ENCODE results near the gene NDUFA5. TPM values are rescaled to one million over a fixed set of nuclear protein-coding genes. Genes with fewer than 3 reads are reported as not detected.

The NDUFA5 gene
- 44.3 and 47.3 TPM in 2 replicates for total RNA-seq (2014; rRNA removed; shearing (Covaris generic); ENCODE audit: low replicate concordance)

GRCh38 chr7:123557398-123558288 lies at the start of gene NDUFA5:
NDUFA5 (minus strand) TSS chr7:123557818; CDS start chr7:123557795, 23 bp downstream.
- DNase-seq (ENCODE audit: low read depth): peak; percentile 92
- in situ Hi-C loops (cut with HindIII; ENCODE audit: low pct_unique_long_range_greater_than_20kb, low sequenced_read_pairs): no loop called here

- DNase-seq (ENCODE audit: low read depth): no peak
- in situ Hi-C loops (cut with HindIII; ENCODE audit: low pct_unique_long_range_greater_than_20kb, low sequenced_read_pairs): no loop called here
Measured at GRCh38 chr7:123604739-123605138, 47.1 kb upstream of the NDUFA5 start.

- in situ Hi-C loops (cut with HindIII; ENCODE audit: low pct_unique_long_range_greater_than_20kb, low sequenced_read_pairs): no loop called here
- DNase-seq (ENCODE audit: low read depth): no peak
Measured at GRCh38 chr7:123602648-123603047, 45.0 kb upstream of the NDUFA5 start.

GRCh38 chr7:123601530-123601929 lies 43.9 kb upstream of the NDUFA5 start, which contains the start of gene ASB15:
ASB15 (plus strand) TSS chr7:123601821; CDS start chr7:123614503, 12,682 bp downstream.
- DNase-seq (ENCODE audit: low read depth): no peak
- in situ Hi-C loops (cut with HindIII; ENCODE audit: low pct_unique_long_range_greater_than_20kb, low sequenced_read_pairs): no loop called here

GRCh38 chr7:123600876-123601275 lies 43.3 kb upstream of the NDUFA5 start:
- no peak for DNase-seq (ENCODE audit: low read depth)
- in situ Hi-C loops (cut with HindIII; ENCODE audit: low pct_unique_long_range_greater_than_20kb, low sequenced_read_pairs): no loop called here

GRCh38 chr7:123599766-123600165 lies 42.1 kb upstream of the NDUFA5 start:
- no peak for DNase-seq (ENCODE audit: low read depth)
- in situ Hi-C loops (cut with HindIII; ENCODE audit: low pct_unique_long_range_greater_than_20kb, low sequenced_read_pairs): no loop called here

- in situ Hi-C loops (cut with HindIII; ENCODE audit: low pct_unique_long_range_greater_than_20kb, low sequenced_read_pairs): no loop called here
- DNase-seq (ENCODE audit: low read depth): no peak
Measured at GRCh38 chr7:123598657-123599056, 41.0 kb upstream of the NDUFA5 start.

- in situ Hi-C loops (cut with HindIII; ENCODE audit: low pct_unique_long_range_greater_than_20kb, low sequenced_read_pairs): no loop called here
- DNase-seq (ENCODE audit: low read depth): no peak
Measured at GRCh38 chr7:123594813-123595241, 37.2 kb upstream of the NDUFA5 start.

GRCh38 chr7:123588376-123588775 lies 30.8 kb upstream of the NDUFA5 start:
- in situ Hi-C loops (cut with HindIII; ENCODE audit: low pct_unique_long_range_greater_than_20kb, low sequenced_read_pairs): no loop called here
- DNase-seq (ENCODE audit: low read depth): no peak

GRCh38 chr7:123583821-123584220 lies 26.2 kb upstream of the NDUFA5 start:
- no peak for DNase-seq (ENCODE audit: low read depth)
- in situ Hi-C loops (cut with HindIII; ENCODE audit: low pct_unique_long_range_greater_than_20kb, low sequenced_read_pairs): no loop called here

GRCh38 chr7:123581162-123581459 lies 23.5 kb upstream of the NDUFA5 start:
- in situ Hi-C loops (cut with HindIII; ENCODE audit: low pct_unique_long_range_greater_than_20kb, low sequenced_read_pairs): no loop called here

GRCh38 chr7:123580406-123581161 lies 23.0 kb upstream of the NDUFA5 start:
- in situ Hi-C loops (cut with HindIII; ENCODE audit: low pct_unique_long_range_greater_than_20kb, low sequenced_read_pairs): no loop called here
- DNase-seq (ENCODE audit: low read depth): peak; percentile 29

More at GRCh38 chr7:123581162-123581459, 23.5 kb upstream of the NDUFA5 start:
- DNase-seq (ENCODE audit: low read depth): no peak

- DNase-seq (ENCODE audit: low read depth): no peak
- in situ Hi-C loops (cut with HindIII; ENCODE audit: low pct_unique_long_range_greater_than_20kb, low sequenced_read_pairs): no loop called here
Measured at GRCh38 chr7:123579416-123579815, 21.8 kb upstream of the NDUFA5 start.

- no peak for DNase-seq (ENCODE audit: low read depth)
Measured at GRCh38 chr7:123573896-123574467, 16.4 kb upstream of the NDUFA5 start.

GRCh38 chr7:123573341-123573740 lies 15.7 kb upstream of the NDUFA5 start:
- in situ Hi-C loops (cut with HindIII; ENCODE audit: low pct_unique_long_range_greater_than_20kb, low sequenced_read_pairs): no loop called here
- no peak for DNase-seq (ENCODE audit: low read depth)

More at GRCh38 chr7:123573896-123574467, 16.4 kb upstream of the NDUFA5 start:
- in situ Hi-C loops (cut with HindIII; ENCODE audit: low pct_unique_long_range_greater_than_20kb, low sequenced_read_pairs): no loop called here

GRCh38 chr7:123571684-123572083 lies 14.1 kb upstream of the NDUFA5 start:
- DNase-seq (ENCODE audit: low read depth): no peak
- in situ Hi-C loops (cut with HindIII; ENCODE audit: low pct_unique_long_range_greater_than_20kb, low sequenced_read_pairs): no loop called here

- no peak for DNase-seq (ENCODE audit: low read depth)
- in situ Hi-C loops (cut with HindIII; ENCODE audit: low pct_unique_long_range_greater_than_20kb, low sequenced_read_pairs): no loop called here
Measured at GRCh38 chr7:123571187-123571586, 13.6 kb upstream of the NDUFA5 start.

GRCh38 chr7:123570390-123571182 lies 13.0 kb upstream of the NDUFA5 start:
- in situ Hi-C loops (cut with HindIII; ENCODE audit: low pct_unique_long_range_greater_than_20kb, low sequenced_read_pairs): no loop called here
- DNase-seq (ENCODE audit: low read depth): no peak

Measured in Caki2 (cell line).